NOMO-1 treated with DMSO at 0.1 percent for 48 hours (cell line): ENCODE results near the gene TMEM212.

Source experiments
- DNase-seq: peaks from one replicate; lab custom pipeline; 2025; ENCODE audit not compliant: unreplicated experiment; lab: John Stamatoyannopoulos, UW

Gene TMEM212

DNA sequence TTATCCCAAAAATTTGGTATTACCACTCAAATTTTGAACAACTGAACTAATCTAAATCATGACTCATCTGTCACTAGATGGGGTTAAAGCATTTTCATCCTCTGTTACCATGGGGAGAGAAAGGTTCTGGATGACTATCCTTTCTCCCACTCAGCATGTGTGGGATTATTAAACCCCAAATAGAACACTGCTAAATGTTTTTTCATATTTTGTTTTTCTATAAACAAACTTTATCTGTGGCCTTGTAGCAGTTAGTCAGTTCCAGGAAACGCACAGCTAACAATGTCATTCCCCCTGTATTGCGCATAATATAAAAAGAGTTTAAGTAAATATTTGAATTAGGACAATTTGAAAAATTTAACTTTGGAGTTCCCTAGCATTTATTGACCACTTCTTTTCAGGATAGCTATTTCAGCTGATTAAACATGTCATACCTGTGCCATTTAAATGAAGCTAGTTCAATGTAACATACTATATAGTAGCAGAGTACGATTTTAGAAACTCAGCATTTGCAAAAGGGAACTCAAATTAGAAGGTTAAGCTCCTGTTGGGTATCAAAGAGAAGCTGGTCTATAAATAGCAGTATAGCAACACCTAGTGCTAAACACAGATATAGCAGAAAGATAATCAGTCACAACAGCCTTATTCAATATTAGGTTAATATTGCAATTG, 9.2 kb upstream of the TMEM212 start:
- peak; percentile 87 for DNase-seq

DNA sequence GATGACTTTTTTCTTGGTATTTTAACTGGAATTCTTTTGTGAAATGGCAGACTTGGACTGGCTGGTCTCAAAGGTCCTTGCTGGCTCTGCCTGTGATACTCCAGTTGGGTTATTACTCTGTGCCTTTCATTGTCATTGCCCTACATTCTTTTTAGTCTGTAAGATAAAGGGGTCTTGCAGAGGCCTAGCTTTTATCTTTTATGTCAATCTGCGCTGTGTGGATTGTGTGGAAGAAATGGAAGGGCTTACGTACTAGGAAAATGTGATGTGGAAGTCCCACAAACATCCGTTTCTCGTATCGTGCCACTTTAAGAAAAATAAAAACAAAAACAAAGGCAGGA, 8.7 kb upstream of the TMEM212 start:
- no peak for DNase-seq

DNA sequence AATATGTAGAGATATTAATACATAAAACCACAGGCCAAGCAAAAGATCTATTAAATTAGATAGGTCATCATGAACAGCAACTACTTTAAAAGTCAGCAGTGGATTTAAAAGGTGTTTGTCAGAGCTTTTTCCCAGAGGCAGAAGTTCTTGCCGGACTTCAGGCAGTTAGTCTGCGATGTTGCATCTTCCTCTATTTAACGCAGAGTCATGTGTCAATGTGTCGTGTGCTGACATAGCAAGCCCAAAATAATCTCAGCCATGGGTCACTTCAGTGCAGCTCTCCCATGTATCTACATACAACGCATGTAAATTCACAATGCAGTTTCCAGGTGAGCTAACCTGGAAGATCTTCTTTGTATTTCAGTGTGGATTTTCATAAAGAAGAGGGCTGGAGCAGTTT, 8.0 kb upstream of the TMEM212 start:
- peak; percentile 86 for DNase-seq

DNA sequence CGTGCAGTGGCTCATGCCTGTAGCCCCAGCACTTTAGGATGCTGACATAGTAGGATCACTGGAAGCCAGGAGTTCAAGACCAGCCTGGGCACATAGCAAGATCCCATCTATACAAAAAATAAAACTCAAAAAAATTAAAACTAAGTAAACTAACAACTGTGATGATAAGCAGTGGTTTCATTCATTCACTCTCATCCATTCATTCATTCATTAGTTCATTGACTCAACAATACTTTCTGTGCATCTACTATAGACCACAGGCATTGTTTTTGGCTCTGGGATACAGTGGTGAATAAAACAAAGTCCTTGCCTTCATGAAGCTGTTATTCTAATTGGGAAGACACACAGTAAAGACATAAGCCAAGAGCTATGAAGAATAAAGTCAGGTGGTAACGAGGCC, 7.5 kb upstream of the TMEM212 start:
- no peak for DNase-seq

DNA sequence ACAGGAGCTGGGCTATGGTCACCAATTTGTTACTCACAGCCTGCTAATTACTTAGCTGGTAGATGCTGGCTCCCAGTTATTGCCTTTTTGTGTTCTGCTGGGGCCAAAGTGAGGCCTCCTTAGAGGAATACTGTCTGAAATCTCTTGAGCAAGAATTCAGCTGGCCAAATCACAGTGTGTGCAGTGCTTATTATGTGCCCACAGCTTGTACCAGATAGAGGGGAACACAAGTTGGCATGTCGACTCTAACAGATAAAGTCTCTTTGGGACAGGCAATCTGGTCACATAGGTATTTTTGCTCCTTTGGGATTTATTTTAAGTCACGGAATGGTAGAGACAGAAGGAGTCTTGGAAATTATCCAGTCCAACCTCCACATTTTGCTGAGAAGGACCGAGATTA, 6.3 kb upstream of the TMEM212 start:
- no peak for DNase-seq

DNA sequence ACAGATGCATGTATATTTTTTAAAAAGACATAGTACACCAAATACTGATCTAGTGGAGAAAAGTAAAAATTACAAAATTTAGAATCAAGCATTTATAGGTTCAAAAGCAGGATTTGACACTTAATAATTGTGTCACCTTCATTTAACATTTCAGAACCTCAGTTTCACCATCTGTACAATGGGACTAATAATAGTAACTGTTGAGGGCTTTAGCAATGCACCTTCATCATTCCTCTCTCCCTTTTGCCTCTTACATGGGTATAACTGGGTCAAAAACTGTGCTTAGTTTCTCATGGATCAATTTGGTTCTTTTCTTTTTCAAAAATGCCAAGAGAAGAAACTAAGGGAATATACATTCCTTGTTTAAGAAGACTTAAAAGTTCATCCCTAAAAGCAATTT, 5.5 kb upstream of the TMEM212 start:
- no peak for DNase-seq

DNA sequence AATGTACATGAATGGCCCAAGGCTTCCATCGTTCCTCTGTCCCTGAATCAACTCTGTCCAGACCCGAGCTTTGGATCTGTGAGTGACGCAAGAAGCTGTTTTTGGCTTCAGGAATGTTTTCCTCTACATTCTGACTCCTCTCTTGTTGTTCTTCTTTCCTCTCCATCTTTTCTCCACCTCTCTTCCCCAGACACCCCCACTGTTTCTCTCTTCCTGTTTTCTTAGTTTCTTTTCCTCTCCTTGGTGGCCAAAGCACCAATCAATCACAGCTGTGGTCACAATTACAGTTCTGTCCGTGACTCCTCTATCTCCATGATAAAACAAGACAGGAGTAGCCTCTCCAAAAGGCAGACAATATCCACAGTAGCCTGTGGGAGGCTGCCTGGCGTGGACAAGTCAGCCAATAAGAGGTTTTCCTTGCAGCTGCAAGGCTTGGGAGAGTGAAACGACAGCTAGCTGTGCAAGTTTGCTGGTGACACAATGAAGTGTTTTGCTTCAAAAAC, 4.9 kb upstream of the TMEM212 start:
- DNase-seq, result peak; percentile 96

DNA sequence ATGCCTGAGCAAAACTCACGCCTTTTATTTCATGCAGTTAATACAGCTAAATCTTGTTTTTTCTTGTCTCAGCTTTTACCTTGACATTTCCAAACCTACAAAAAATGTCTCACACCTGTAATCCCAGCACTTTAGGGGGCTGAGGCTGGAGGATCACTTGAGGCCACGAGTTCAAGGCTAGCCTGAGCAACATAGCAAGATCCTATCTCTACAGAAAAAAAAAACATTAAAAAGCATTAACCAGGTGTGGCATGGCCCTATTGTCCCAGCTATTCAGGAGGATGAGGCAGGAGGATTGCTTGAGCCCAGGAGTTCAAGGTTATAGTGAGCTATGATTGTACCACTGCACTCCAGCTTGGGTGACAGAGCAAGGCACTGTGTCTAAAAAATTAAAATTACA, 3.9 kb upstream of the TMEM212 start:
- DNase-seq, result no peak

DNA sequence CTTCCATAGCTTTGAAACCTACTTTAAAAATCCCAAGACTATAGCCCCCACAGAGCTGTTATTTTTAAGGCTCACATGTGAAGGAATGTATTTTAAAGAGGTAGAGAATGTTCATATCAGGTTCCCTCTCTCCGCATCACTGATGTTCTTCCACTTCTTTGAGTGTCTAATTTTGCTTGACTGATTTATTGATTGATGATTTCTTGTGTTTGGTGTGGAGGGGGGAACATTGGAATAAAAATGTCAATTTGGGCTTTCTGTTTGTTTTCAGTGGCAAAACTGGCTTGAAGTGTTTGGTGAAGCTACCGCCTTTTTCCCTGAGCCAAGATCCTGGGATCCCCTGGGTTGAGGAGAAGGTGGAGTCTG, 2.7 kb upstream of the TMEM212 start:
- DNase-seq, result no peak

DNA sequence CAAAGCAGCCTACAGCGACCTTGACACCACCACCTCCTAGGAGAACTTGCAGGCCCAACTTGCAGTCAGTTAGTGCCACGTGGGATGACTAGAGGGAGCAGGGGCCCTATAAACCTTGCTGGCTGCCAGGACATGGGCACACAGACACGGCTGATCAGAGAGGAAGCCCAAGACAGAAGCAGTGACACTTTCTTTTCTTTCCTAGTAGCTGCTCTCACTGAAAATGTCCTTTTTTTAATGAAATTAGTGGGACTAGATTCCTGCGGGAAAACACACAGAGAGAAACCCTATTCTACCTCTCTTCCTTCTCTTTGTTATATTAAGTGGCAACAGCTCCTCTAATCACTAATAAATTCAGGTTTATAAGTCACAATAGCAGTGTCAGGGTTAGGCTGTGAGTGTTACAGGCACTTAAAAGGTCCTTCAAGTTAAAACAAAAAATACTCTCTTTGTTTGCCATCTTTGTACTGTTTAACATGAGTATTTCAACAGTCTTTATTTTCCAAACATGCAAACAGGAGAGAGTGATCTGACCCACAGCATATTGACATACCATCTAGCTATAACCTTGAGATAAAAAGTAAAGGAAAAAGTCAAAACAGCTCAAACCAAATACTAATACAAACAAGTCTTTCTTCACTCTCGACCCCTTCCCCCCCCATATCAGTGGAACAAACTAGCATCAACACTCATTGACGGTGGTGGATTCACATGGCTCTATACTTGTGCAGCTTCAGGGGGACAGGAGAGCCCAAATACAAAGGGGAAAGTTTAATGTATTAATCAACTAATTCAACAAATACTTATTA, 2.1 kb upstream of the TMEM212 start:
- peak; percentile 22 for DNase-seq

DNA sequence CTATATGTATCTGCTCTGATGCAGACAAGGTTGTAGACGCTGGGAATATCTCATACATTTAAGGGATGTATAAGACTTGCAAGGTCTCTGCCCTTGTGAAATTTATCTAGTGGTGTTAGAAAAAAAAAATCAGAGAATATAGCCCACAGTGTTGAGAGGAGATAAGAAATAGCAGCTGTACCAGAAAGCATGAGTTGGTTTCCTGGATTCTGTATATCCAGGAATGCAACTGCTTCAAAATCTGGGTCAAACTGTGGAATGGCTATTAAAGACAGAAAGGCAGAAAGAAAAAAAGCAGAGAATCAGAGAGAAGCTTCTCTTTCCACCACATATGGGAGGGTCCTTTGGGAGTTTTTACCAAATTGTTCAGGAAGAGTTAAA, 1.5 kb upstream of the TMEM212 start:
- DNase-seq, result no peak

DNA sequence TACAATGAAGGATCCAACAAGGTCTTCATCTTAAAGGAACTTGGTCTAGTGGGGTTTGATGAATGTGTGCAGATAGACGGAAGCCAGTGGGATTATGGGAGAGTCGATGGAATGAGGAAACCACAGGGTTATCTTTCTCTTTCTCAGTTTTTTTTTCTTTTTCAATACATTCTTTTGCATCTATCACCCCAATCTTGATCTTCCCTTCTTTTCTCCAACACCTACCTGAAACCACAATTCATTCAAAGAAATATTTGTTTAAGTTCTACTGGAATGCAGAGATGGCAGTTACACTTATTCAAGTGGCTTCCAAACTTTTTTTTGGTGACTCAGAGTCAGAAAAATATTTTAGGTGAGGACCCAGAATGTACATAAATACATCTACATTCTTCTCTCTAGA, 1.7 kb downstream of the TMEM212 start:
- DNase-seq, result no peak

DNA sequence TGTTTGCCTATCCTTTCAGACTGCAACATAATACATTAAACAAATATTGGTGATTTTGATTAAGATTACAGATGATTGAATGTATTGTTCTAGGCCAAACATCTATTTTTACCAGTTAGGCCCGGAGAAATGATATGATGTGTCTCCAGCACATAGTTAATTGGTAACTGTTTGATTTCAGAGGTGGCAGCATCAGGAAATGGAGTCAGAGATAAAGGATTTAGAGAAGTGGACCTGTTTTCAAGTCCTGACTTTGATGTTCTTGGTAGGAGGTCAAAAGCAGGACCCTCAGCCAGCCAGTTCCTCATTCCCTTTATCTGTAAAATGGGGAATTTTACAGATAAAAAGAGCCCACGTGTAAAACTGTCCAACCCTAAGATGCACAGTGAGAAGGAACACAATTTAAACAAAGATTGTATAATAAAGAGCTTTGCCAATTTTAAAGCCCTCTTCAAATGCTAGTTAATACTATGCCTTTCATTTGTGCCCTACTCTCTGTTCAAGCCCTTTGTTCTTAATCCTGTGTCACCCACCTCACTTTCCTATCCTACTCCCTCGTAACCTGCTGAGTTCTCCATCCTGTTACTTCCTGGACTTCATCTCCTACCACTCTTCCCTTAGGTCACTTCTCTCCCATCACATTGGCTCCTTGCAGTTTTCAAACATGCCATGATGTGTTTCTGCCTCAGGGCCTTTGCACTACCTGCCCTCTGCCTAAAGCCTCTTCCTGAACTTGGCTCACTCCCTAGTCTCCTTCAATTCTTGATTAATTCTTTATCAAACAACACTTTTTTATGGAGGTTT, 2.5 kb downstream of the TMEM212 start:
- no peak for DNase-seq

DNA sequence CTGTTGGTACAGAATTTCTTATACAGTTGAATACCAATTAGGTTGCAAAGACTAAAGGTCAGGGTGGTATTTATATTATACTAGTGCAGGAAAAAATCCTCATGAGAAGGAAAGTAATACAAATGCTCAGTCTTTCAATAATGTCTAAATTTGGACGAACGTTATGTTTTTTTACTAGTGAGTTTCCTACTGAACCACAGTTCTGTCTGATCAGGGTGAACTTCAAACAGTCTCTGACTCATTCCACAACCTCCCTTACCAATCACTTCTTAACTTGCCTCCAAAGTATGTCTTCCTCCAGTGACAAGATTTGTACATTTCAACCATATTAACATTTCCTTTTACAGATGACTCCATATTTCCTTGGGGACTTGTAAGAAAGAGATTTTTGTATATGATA, 3.4 kb downstream of the TMEM212 start:
- peak; percentile 70 for DNase-seq

DNA sequence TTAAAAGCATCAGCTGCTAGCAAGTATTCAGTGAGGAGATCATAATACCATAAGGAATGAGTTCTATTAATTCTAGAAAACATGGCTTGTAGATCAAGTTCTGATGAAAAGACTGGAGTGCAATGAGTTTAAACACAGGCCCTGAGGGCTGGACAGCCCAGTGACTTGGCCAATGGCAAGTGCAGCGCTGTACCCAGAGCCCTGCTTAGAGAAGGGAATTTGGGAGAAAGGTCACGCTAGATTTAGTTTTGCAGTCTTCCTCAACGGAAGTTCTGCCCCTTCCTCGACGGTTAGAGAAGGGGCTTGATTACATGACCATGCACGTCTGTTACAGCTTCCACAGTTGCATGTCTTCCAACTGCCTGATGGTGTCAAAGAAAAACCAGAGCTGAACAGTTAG, 4.0 kb downstream of the TMEM212 start:
- peak; percentile 56 for DNase-seq

DNA sequence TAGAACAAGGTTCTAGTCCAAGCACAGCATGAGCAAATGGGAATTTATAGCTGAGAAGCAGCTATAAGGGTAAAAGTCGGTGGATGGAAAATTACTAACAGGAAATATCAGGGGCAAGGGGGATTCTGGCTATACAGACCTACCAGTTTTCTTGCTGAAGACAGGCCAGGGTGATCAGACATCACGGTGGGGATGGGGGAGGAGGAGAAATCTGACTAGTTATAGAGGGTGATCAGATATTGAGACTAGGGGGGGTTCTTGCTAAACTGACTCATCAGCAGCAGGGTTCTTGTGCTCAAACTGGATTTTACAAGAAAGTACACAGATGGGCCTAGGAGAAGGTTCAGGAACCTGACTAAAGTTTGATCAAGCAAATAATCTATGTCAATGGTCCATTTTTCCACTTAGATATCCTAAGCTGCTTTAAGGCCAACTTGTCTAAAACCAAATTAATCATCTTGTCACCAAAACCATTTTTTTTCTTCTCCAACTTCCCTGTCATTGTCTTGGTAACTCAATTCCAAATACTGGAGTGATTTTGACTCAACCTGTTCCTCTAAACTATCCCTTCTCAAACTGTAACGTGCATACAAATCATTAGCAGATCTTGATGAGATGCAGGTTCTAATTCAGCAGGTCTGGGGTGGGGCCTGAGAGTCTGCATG, 4.6 kb downstream of the TMEM212 start:
- DNase-seq, result peak; percentile 18

DNA sequence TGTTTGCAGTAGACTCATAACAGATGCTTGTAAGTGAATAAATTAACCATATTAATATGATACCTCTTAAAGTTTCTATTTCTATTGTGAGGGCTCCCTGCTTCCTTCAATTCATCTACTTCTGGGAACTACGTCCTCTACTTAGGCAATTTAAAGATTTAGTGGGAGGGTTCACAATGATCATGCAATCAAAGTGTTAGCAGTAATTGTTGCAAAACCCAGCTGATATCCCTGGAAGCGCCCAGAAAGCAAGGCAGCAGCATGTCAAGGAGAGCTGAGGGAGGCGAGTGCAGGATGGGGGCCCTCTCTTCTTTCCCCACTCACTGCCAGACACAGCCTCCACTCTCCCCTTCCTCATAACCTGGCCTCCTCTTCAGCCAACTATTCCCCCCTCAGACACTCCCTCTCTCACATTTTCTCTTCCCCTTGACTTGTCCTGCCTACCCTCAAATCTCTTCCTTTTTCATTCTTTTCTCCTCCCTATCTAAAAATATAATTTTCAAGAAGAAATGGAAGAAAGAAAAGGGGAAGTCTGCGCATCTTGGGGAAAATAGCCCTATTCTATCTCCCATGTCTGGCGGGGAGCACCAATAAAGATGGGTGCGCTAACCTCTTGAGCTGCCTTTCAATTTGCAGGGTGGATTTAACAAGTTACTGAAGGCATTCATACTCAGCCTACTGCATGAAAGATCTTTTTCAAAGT, 6.6 kb downstream of the TMEM212 start:
- peak; percentile 47 for DNase-seq

DNA sequence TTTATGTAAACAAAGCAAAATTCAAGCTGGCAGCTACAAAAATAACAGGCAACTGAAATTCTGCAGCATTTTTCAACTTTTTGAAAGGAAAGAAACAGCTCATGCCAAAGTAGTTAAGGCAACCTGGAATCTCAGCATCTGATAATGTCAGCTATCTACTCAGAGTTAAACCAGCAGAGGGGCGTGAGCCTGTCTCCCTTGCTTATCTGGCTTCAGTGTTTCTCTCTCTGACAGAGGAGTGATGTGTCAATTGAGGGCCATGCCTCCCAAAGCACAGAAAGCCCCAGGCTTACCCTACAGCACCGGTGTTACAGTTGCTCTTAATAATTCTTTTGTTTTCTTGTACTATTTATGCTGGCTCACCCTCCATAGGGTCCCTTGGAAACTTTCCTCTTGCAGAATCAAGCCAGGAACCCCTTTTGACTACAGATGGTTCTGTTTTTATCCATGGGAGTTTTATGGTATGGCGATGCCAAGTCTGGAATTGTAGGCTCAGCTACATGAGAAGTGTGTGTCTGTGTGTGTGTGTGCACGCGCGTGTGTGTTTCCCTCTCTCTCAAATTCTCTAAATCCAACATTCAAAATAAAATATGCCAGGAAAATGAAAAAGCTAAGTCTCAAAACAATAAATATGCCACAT, 7.3 kb downstream of the TMEM212 start:
- no peak for DNase-seq

DNA sequence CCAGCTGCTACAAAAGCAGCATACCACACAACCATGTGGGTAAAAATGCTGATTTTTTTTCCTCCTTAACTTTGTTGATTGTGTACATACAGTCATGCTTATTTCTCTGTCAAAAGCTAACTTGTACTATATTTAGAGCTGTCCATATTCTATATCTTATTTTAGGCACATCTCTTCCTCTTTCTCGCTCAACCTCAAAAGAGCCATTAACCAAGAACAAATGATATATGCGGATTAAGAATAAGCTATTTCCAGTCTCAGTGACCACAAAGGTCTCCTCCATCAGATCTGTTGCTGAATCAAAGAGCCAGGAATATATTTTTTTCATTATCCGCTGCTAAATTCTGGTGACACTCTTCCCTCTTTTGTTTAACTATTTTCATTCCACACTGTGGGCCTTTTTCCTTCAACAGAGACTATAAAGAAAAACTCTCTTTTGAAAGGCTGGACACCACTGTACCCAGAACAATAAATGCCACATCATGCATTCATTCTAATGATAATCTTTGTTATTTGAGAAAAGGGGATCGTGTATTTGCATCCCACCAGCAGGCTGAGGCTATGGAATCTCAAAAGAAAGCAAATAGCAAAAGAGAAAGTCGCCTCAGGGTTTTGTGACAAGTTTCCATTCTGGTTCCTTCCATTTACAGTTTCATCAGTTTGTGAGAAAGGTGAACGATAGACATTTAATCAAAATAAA, 8.0 kb downstream of the TMEM212 start:
- peak; percentile 98 for DNase-seq

DNA sequence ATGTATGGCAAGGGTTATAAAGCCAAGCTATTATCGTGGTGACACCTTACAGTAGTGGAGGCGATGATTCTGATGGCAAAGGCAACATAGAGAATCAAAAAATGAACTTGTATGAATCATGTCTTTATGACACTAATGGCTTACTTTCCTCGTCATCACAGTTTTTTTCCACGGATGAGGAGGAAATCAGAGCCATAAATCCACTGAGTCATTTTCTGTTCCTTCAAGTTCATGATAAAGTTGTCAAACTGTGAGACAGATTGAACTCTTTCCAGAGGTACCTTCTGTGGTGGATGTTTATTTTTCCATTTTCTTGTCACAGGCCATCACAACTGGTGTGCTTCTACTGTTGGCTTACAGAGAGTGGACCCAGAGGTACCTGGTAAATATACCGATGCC, 8.5 kb downstream of the TMEM212 start:
- DNase-seq, result peak; percentile 67
